SU-DHL-6 (cell line): ENCODE data around the gene DIS3L2.

Source experiments
- H2AFZ ChIP-seq: fragments of 200-600 bp; sonication (generic); 2 replicates; pipeline ENCODE4 v1.6.1; 2014; ENCODE audit warnings: low read depth, mild to moderate bottlenecking, moderate library complexity, mixed read lengths, antibody characterized with exemption, low read length; ENCODE audit not compliant: severe bottlenecking
- H3F3A ChIP-seq: fragments of 200-600 bp; shearing (Covaris generic); 2 replicates; pipeline ENCODE4 v1.6.0; 2016; ENCODE audit warnings: antibody characterized with exemption, mild to moderate bottlenecking; ENCODE audit not compliant: insufficient read depth
- H3K27ac ChIP-seq: fragments of 200-600 bp; sonication (generic); 2 replicates; pipeline ENCODE4 v1.5.1; 2016; ENCODE audit warnings: low read depth, mild to moderate bottlenecking, low read length, moderate library complexity, mixed read lengths
- H3K27me3 ChIP-seq: fragments of 200-600 bp; sonication (generic), shearing (Covaris generic); 2 replicates; pipeline ENCODE4 v1.6.0; 2014; ENCODE audit warnings: mild to moderate bottlenecking, low read length
- H3K36me3 ChIP-seq: fragments of 200-600 bp; sonication (generic); 2 replicates; pipeline ENCODE4 v1.6.1; 2014; ENCODE audit warnings: mild to moderate bottlenecking, low read length, mixed read lengths
- H3K4me2 ChIP-seq: fragments of 300-600, 200-600 bp; shearing (Covaris generic), sonication (generic); 2 replicates; pipeline ENCODE4 v1.6.0; 2014; ENCODE audit warnings: low read length, low read depth, mild to moderate bottlenecking; ENCODE audit not compliant: poor library complexity, severe bottlenecking
- H3K4me3 ChIP-seq: fragments of 200-600 bp; sonication (generic); 2 replicates; pipeline ENCODE4 v1.5.1; 2014; ENCODE audit warnings: antibody characterized with exemption, low read length, mild to moderate bottlenecking, mixed read lengths; ENCODE audit not compliant: insufficient read depth, poor library complexity, severe bottlenecking
- H3K79me2 ChIP-seq: fragments of 200-600 bp; sonication (generic); 2 replicates; pipeline ENCODE4 v1.6.1; 2014; ENCODE audit warnings: mild to moderate bottlenecking, low read length, moderate library complexity; ENCODE audit not compliant: insufficient read depth
- H3K9ac ChIP-seq: fragments of 200-600 bp; sonication (generic); 2 replicates; pipeline ENCODE4 v1.7.0; 2014; ENCODE audit warnings: mild to moderate bottlenecking, low read length
- H3K9me2 ChIP-seq: fragments of 200-600 bp; sonication (generic); replicated peaks from 2 replicates; pipeline ENCODE4 v1.6.1; 2014; ENCODE audit warnings: low read length; ENCODE audit not compliant: insufficient read depth
- H3K9me3 ChIP-seq: fragments of 200-600 bp; sonication (generic); 2 replicates; pipeline ENCODE4 v1.6.1; 2014; ENCODE audit warnings: low read length, mixed read lengths; ENCODE audit not compliant: insufficient read depth
- H4K20me1 ChIP-seq: fragments of 200-600 bp; sonication (generic); 2 replicates; pipeline ENCODE4 v1.6.1; 2014; ENCODE audit warnings: low read depth, mild to moderate bottlenecking, antibody characterized with exemption, low read length, moderate library complexity, mixed read lengths
- CTCF ChIP-seq: fragments of 200-600 bp; sonication (generic); IDR thresholded peaks from one replicate; pipeline ENCODE4 v1.5.1; 2017; ENCODE audit warnings: antibody characterized with exemption, mild to moderate bottlenecking, low read length, moderate library complexity; ENCODE audit not compliant: insufficient read depth, poor library complexity, severe bottlenecking
- EZH2phosphoT487 ChIP-seq: fragments of 200-600 bp; sonication (generic), shearing (Covaris generic); conservative IDR thresholded peaks from 2 replicates; pipeline ENCODE4 v1.6.1; 2018; ENCODE audit warnings: mild to moderate bottlenecking, antibody characterized with exemption, low read length, moderate library complexity, mixed read lengths

The DIS3L2 gene

DNA sequence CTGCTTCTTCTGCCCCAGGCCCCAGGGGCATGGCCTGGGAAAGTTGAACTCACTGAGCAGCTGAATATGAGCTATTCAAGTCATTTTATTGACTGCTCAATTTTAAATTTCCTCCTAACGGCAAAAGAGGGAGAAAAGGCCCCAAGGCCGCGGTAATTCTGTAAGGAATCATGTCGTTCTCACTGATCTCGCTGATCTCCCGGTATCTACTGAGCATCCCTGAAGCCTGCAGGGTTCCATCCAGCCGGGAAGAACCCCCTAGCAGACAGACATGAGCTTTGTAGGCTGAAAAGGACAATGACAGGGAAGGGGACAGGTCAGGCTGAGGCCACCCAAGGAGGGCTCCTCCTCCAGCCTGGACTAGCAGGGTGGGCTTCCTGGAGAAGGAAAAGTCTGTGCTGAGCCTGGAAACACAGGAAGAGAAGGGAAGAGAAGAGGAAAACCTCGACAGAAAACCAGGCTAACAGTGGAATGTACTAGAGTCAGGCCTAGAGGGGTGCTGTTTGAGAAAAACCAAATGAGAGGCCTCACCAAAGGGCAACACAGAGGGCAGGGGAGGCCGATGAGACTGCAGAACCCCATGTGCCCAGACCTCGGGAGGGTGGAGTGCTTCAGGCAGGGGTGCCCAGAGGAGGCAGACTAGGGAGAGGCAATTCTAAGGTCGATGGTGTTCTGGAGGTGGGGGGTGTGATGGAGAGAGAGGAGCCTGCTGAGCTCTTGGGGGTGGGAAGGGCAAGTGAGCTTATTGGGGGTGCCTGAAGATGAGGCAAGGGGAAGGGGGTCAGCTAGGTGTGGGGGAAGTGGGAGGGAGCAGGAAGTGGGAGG is 32.4 kb upstream of the DIS3L2 start:
- no peaks in the 10 kb centered on the region for H3K36me3 ChIP-seq
- H3K4me2 ChIP-seq: no peak overlapping the region
- H4K20me1 ChIP-seq: no peaks in the 10 kb centered on the region
- TF ChIP-seq CTCF: no peak
- no peak for TF ChIP-seq EZH2phosphoT487
- no peaks in the 10 kb centered on the region for H3K9me3 ChIP-seq
- no peaks in the 10 kb centered on the region for H3K9me2 ChIP-seq
- no peaks in the 10 kb centered on the region for H3F3A ChIP-seq
- no peak overlapping the region for H2AFZ ChIP-seq
- H3K27me3 ChIP-seq: no peaks in the 10 kb centered on the region
- H3K79me2 ChIP-seq: no peaks in the 10 kb centered on the region
- H3K9ac ChIP-seq: no peak overlapping the region
- no peak overlapping the region for H3K27ac ChIP-seq
- H3K4me3 ChIP-seq: no peak overlapping the region

DNA sequence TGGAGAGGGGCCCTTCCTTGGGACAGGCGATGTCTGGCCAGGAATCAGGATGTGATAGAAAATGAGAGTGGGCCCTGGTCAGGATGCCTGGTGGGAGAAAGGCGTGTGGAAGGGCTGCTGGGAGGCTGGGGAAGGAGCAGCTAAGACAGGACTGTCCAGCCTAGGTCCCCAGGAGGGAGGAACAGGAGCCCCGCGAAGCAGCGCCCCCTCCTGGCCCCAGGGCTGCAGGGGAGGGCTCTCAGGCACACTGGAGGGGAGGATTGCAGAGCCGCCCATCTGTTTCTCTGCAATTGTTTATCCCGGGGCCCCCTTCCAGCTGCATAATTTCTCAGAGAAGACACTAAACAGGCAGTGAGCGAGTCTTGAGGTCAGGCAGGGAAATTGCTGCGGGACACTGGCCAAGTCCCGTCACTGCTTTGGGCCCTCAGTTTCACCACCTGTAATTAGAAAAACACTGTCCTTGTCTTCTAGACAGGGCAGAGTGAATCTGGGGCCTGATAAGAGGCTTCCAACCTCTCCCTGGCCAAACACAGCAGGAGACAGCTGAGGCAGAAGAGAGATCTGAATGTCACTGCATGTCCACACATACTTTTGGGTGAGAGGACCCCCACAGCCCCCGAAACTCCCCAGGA is 31.4 kb upstream of the DIS3L2 start:
- Histone ChIP-seq H3K9ac (no peak overlapping the region), H2AFZ (no peak overlapping the region), H3K27me3 (no peaks in the 10 kb centered on the region), H3K4me3 (no peak overlapping the region), H3K9me2 (no peaks in the 10 kb centered on the region), H3K36me3 (no peaks in the 10 kb centered on the region), H3K4me2 (no peak overlapping the region), H4K20me1 (no peaks in the 10 kb centered on the region), H3F3A (no peaks in the 10 kb centered on the region), H3K27ac (no peak overlapping the region), H3K79me2 (no peaks in the 10 kb centered on the region), H3K9me3 (no peaks in the 10 kb centered on the region)
- TF ChIP-seq EZH2phosphoT487 (no peak), CTCF (peak; percentile 77)

- Histone ChIP-seq H3K9me2 (no peaks in the 10 kb centered on the region), H3K4me2 (no peak overlapping the region), H3K9ac (no peak overlapping the region), H2AFZ (no peak overlapping the region), H3F3A (no peaks in the 10 kb centered on the region), H4K20me1 (no peaks in the 10 kb centered on the region), H3K9me3 (no peaks in the 10 kb centered on the region), H3K36me3 (no peaks in the 10 kb centered on the region), H3K27ac (no peak overlapping the region), H3K4me3 (no peak overlapping the region), H3K79me2 (no peaks in the 10 kb centered on the region), H3K27me3 (no peaks in the 10 kb centered on the region)
- TF ChIP-seq EZH2phosphoT487 (no peak), CTCF (no peak)
Observed at GRCh38 chr2:231930593-231931281, 30.8 kb upstream of the DIS3L2 start.
